AG10803 (cell line): ENCODE measurements around the gene SLC25A47.
"Not testable (repeated sequence)": the region's sequence is repeated elsewhere in the genome, so short reads cannot be mapped to it uniquely, and the experiment has no call there.

Experiments used
- DNase-seq: peaks from one replicate; pipeline ENCODE4 v3.0.0; 2010; ENCODE audit warnings: low read depth
- H3K4me3 ChIP-seq: 2 replicates; pipeline ENCODE4 v1.5.1; 2011; ENCODE audit warnings: mild to moderate bottlenecking, low read length, control low read depth
- TF ChIP-seq, protein P1 (sequence below): conservative IDR thresholded peaks from 2 replicates; pipeline ENCODE4 v1.5.1; 2011; ENCODE audit warnings: mild to moderate bottlenecking, low read length, control low read depth, inconsistent platforms

Gene SLC25A47

DNA sequence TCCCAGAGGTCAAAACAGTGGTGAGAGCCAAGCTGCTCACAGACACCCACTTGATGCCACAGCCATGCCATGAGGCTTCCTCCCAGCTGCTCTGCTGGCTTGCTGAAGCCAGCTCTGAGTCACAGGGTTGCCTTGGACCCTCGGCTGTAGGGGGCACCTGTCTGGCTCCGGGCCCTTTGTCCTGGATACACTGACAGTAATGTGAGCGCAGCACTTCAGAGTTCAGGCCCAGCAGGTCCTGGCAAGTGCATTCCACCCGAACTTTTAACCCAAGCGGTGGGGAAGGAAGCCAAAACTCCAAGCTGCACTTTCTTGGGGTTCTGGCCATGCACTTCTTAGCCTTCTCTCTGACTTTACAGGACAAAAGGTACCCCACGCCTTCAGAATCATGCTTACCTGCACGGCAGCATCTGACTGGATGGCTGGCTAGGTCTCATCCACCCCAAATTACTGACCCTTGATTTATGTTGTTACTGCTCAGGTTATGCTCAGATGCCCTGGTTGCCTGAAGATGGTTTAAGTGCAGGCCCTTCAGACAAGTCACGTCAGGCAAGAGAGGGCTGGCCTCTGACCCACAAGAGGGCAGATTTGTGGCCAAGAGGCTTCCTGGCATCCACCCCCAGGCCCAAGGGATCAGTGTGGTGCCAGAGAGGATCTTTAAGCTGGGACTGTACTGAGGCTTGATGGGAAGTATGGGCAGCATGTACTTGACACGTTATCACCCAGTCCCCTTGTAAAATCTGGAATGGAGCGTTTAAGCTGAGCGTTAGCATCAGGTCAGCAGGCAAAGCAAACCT is 41.7 kb upstream of the SLC25A47 start:
- no peak overlapping the region for H3K4me3 ChIP-seq
- TF ChIP-seq, protein P1, sequence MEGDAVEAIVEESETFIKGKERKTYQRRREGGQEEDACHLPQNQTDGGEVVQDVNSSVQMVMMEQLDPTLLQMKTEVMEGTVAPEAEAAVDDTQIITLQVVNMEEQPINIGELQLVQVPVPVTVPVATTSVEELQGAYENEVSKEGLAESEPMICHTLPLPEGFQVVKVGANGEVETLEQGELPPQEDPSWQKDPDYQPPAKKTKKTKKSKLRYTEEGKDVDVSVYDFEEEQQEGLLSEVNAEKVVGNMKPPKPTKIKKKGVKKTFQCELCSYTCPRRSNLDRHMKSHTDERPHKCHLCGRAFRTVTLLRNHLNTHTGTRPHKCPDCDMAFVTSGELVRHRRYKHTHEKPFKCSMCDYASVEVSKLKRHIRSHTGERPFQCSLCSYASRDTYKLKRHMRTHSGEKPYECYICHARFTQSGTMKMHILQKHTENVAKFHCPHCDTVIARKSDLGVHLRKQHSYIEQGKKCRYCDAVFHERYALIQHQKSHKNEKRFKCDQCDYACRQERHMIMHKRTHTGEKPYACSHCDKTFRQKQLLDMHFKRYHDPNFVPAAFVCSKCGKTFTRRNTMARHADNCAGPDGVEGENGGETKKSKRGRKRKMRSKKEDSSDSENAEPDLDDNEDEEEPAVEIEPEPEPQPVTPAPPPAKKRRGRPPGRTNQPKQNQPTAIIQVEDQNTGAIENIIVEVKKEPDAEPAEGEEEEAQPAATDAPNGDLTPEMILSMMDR = no peak
- DNase-seq = no peak

DNA sequence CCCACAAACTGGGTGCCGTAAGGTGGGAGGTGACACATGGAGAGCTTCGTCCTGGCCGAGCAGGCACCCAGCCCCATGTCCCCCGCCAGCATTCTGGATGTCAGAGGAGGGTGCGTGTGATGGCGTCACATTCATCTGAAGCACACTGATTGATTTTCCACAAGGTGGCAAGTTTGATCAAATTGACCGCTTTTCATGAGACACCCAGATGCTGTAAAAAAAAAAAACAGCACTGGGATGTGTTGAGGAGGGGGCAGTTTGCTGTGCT is 41.1 kb upstream of the SLC25A47 start:
- no peak overlapping the region for H3K4me3 ChIP-seq
- no peak for DNase-seq
- TF ChIP-seq, protein P1 = no peak

DNA sequence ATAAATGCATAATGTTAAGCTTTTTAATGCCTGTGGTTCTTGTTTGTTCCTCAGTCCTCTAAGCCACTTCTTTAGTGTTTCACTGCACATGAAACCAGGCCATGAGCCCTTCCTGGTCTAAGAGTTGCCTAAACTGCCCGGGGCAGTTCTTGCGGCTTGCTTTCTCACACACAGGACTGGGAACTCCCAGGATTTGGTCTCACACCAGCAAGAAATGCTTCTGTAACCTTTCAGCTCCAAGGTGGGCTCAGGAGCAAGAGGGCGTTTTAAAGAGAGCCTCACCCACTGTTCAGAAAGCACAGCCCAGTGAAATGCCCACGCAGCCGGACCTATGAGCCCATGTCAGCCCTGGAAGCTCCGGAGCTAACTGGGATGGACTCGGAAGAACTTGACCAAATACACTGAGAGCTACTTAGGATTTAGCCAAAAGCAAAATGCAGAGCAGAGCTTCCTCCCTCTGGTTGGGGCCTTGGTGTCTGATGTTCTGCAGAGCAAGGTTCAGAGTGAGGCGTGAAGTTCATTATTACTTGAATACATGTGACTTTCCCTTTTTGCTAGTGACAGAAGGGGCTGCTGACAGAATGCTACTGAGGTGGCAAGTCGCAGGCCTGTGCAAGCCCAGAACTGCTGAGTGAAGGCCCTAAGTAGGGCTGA is 40.2 kb upstream of the SLC25A47 start:
- TF ChIP-seq, protein P1 = no peak
- no peak overlapping the region for H3K4me3 ChIP-seq
- DNase-seq = no peak

DNA sequence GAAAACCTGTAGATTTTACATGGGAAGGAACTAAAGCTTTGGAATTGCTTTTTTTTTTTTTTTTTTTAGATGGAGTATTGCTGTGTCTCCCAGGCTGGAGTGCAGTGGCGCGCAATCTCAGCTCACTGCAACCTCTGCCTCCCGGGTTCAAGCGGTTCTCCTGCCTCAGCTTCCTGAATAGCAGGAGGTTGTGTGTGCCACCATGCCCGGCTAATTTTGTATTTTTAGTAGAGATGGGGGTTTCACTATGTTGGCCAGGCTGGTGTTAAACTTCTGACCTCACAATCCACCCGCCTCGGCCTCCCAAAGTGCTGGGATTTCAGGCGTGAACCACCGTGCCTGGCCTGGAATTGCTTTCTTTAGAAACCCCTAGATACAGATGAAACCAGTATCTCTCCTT is 39.7 kb upstream of the SLC25A47 start:
- not testable (repeated sequence) for DNase-seq, H3K4me3 ChIP-seq

DNA sequence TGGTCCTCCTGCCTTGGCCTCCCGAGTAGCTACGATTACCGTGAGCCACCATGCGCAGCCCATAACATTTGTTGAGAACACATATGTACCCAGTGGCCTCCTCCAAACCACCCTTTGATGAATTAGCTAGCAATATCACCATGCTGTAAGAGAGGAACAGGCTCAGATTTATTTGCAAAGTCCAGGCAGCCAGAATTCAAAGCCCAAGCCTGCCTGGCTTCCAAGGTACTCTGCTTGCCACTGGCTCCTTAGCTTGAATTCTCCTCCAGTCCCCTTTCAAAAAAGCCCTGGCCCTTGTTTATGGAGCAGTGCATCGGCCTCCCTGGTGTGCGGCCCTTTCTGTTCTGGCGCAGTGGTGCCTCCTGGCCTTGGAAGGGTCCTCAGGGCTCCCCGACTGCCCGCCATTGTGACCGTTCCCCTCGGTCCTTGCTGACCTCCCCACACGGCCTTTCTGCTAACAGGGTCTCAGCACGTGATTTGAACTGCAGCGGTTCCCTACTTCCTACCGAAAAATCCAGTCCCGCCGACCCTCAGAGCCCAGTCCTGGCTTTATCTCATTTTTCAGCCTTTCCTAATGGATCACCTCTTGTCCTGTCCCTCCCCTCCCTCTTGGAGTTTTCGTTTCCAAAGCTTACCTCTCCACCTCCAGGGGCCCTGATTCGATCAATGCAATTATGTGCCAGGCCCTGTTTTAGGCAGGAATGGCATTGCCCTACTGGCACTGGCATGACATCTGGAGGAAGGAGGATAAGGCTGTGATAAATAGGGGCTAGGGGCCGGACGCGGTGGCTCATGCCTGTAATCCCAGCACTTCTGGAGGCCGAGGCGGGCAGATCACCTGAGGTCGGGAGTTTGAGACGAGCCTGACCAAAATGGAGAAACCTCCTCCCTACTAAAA is 38.9 kb upstream of the SLC25A47 start:
- no peak for DNase-seq
- TF ChIP-seq, protein P1 = no peak
- peak overlapping the region; percentile 71 for H3K4me3 ChIP-seq

DNA sequence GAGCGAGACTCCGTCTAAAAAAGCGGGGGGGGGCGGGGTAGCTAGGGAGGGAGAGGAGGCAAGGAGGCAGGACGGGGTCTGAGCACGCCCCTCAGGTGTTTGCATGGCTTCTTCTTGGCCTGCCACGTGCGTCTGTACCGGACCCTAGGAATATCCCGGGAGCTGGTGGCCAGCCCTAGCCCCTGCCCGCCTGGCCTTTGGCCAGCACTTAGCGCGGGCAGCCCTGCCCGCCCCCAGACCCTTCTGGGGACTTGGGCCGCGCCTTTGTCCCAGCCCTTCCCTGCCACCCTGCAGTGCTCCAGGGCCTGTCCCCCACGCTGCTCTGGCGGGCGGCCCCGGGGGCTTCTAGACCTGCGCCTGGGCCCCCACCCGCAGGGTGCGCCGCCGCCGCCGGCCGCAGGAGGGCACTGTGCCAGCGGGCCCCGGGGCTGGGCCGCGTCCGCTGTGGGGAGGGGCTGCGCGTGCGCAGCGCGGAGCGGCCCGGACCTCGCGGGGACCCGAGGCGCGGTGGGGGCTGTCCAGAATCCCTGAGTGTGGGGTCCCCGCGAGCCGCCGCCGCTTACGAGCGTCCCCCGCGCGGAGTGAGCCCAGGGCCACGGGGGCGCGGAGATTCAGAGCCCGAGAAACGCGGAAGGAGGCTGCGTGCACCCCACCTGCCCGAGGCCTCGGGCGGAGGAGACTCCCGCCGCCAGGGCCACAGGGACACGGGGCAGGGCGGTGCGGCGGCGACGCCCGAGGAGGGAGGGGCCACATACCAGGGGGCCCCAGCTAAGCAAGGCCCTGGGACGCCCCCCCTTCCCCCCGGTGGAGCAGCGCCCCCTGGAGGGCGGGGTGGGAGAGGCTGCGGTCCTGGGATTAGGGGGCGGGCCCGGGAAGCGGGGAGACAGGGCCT is 37.9 kb upstream of the SLC25A47 start:
- DNase-seq = peak; percentile 66
- peak overlapping the region; percentile 71 for H3K4me3 ChIP-seq
- TF ChIP-seq, protein P1 = peak; percentile 66

DNA sequence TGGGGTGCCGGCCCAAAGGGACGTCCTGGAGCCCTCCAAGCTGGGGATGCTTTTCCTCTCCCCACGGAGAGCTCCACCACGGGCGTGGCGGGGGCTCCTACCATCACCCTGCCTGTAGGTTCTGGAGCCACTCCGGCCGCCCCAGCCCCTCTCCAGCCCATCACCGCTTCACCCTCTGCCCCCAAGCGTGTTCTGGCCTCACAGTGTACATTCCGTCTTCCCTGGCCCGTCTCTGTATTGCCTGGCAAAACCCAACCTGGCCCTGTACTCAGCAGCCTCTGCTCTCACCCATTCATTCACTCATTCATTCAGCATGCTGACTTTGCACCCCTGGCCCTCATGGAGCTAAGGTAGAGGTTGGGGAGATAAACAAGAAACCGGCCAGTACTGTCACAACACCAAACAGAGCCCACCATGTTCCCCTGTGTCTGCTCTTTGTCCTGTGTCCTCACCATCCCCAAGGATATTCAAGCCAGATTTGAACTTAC is 37.2 kb upstream of the SLC25A47 start:
- TF ChIP-seq, protein P1 = no peak
- no peak for DNase-seq
- H3K4me3 ChIP-seq = peak overlapping the region; percentile 71
